IPS DF 4.7 (cell line): Measurements from ENCODE around the gene MRPS10.
A peak's percentile ranks its signal among the peaks of the same experiment; 100 is the strongest.
"Not testable (repeated sequence)": the region's sequence is repeated elsewhere in the genome, so short reads cannot be mapped to it uniquely, and the experiment has no call there.

Experiments used
- DNase-seq: peaks from one replicate; pipeline ENCODE4 v3.0.0-alpha.2; 2013; ENCODE audit warnings: low spot score; ENCODE audit errors: extremely low read depth

Gene MRPS10

DNA sequence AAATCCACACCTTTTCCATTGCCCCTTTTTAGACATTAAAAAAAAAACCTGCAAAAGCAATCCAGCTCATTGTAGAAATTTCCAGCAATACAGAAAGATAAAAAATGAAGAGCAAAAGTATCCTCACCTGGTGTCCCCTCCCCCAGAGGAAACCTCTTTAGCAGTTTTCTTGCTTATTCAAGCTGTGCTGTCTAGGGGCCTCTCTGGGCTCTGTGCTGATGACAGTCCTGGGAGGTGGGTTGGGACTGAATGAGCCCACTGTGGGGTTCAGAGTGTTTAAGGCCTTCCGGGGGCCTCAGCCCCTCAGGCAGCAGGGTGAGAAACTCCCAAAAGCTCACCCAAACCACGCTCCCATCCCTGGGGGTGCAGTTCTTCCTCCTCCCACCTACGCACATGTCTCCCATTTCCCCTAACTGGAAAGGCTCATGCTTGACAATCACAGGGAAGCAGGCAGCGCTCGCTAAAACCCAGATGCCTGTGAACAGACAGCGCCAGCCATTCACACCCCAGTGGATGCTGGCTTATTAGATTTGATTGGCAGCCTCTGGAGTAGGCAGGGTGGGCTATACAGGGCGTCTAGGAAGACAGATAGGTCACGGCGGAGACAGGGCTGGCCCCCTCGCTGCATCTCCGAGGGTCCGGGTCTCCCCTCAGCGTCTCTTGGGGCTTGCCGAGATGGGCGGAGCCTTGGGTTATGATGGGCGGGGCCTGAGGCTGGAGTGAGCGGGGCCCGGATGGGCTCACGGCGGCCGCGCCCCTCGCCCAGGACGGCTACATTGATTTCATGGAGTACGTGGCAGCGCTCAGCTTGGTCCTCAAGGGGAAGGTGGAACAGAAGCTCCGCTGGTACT lies 39.9 kb downstream of the MRPS10 start:
- DNase-seq = no peak

DNA sequence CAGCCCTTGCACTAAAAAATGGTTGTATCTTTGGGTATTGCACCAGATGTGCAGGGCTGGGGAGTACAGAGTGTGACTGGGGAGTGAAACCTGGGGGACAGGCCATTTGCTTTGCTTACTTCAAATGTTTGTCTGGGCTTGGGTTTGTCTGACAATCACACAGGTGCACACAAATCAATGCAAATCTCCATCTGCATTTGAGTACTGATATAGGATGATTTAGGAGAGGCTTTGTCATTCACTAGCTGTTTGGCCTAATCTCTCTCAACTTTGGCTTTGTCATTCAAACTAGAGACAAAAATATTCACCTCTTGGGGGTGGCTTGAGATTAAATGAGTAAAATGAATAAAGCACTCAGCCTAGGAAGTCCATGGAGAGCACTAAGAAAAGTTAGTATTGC lies 40.7 kb downstream of the MRPS10 start:
- DNase-seq = no peak

- no peak for DNase-seq
Observed at GRCh38 chr6:42175860-42176259, 41.8 kb downstream of the MRPS10 start.

DNA sequence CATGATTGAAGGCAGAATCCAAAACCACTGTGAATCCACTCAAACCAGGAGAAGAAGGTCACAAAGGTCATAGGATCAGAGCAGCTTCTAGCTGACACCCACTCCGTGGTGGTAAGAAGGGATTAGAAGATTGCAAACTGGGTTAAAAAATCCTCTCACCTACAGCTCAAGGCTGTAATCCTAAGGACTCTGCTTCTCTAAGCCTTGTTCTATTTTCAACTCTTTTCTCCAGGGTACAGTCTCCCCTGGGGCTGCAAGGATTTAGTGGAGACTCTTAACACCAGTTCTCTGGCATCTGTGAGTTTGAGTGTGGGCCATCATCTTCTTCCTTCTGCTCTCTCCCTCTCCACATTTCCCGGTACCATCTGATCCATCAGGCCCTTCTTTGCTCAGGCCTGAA lies 44.6 kb downstream of the MRPS10 start, which contains the start of gene GUCA1A:
GUCA1A (plus strand) TSS at position 264 of the 400 bp plus-strand sequence. CDS start 250 bp downstream, outside the sequence.
- DNase-seq = no peak

GRCh38 chr6:42171813-42172581 lies 45.7 kb downstream of the MRPS10 start:
- DNase-seq = no peak

DNA sequence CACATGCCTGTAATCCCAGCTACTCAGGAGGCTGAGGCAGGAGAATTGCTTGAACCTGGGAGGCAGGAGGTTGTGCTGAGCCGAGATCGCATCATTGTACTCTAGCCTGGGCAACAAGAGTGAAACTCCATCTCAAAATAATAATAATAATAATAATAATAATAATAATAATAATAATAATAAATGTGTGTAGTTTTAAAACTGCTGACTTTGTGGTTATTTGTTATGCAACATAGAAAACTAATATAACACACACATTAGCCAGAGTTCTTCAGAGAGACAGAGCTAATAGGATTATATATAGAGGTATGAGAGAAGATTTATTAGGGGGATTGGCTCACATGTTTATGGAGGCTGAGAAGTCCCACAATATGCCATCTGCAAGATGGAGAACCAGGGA lies 47.9 kb downstream of the MRPS10 start:
- DNase-seq = not testable (repeated sequence)

DNA sequence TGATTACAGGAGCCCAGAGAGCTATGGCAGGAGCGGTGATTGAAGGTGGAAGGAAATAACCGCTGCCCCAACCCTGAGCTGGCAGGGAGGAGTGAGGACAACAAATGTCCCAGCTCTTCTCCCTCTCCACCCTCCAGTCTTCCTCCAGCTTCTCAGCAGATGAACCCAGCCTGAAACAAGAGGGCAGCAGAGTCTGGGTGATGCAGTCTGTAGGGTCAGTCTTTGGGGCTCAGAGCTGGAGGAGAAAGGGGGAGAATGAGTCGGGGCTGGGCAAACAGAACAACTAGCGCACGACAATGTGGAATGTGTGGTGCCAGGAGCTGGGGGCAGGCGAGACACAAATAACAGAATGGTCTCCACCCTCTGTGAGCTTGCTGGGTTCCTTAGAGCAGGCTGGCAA lies 49.0 kb downstream of the MRPS10 start:
- no peak for DNase-seq

DNA sequence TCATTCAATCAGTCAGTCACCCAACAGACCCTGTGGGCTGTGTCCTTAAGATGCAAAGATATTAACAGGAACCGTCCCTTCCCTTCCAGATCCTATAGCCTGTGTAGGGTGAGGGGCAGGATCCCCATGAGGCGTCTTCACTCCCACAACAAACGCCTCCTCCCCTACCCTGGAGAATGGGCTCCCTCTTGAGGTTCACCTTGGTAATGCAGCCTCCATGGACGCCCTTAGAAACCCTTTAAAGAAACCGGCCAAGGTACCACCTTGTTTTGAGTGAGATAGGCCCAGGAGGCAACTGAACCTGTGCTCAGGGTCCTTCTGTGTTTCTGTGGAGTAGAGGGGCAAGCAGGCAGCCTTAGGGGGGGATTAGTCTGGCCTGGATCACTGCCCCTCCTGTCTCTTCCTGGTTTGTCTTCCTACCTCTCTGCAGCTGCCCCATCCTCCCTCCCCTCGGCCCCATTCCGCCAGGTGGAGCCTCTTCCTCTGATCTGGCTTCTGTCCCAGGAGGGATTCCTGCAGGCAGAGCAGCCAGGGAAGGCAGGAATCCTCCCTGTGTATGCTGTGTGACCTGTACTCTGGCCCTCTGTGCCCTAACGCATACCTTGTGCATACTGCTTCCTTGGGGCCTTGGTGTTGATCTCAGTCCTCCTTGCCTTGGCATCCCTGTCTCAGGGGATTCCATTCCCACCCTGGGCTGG lies 51.1 kb downstream of the MRPS10 start:
- DNase-seq = peak; percentile 78

DNA sequence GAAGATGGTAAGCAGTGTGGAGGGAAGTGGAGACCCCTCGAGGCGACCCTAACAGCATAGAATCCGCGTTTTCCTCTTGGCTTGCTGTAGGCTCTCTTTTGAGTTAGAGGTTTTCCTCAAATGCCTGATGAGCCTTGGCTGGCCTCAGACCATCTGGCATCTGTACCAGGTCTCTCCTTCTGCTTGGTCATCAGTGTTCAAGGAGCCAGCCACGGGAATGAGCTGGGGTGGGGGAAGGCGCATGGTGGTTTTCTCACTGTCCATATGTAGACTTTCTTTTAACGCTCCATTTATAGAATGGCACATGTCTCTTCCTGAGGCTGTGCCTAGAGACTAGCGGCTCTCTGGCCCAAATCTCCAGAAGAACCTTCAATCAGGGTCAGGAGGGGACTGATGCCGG lies 52.6 kb downstream of the MRPS10 start:
- DNase-seq = no peak

- no peak for DNase-seq
Observed at GRCh38 chr6:42163981-42164380, 53.7 kb downstream of the MRPS10 start.

- DNase-seq = no peak
Observed at GRCh38 chr6:42162812-42163211, 54.8 kb downstream of the MRPS10 start.

DNA sequence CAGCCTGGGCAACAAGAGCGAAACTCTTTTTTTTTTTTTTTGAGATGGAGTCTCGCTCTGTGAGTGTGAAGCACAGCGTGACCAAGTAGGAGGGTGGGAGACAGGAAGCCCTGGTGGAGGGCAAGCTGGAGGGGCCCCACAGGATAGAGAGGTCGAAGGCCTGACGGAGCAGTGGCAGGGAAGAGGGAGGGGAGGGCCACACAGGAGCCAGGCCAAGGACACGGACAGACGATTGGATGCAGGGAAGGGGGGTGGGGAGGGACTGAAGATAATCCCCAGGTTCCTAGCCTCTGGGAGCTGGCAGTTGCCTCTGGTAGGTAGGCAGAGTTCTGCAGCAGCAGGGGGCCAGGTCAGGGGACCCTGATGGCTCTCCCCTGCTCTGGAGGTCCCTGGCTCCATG lies 55.3 kb downstream of the MRPS10 start:
- no peak for DNase-seq

GRCh38 chr6:42159431-42160024 lies 58.1 kb downstream of the MRPS10 start:
- DNase-seq = no peak

DNA sequence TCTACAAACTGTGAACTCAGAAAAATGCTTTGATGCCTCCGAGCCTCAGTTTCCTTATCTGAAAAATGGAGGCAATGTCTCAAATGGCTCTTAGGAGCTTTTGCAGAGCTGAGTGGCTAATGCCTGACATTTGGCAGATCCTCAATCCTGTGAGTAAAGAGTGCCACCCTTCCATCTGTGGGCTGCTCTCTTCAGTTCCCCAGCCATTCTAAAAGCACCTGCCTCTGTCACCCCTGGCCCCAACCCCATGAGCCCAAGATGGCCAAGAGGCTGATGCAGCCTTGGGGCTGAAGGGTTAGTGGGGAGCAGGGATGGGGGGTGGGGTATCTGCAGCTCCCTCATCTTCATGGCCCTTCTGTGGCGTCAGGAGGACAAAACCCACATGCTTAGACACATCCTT lies 59.0 kb downstream of the MRPS10 start:
- no peak for DNase-seq

- no peak for DNase-seq
Observed at GRCh38 chr6:42158011-42158410, 59.6 kb downstream of the MRPS10 start.
